ENCODE results near the gene CELA2B.

The CELA2B gene

DNA sequence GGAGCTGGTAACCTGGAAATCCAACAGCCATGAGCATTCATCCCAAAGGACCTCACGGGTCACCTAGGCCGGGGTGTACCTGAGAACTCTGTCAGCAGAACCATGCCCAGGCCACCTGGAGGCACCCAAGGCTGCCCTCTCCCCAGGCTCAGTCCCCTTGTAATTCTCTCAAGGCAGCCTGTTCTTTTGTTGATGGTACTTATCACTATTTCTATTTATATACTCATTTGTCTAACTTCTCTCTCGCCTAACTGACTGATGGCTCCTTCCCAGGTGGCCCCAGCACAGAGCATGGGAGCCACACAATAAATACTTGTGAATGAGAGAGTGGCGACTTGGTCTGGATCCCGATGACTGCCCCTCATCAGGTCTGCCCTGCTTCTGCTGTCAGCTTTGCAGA lies 31.4 kb downstream of the CELA2B start:
- H3K4me1 ChIP-seq (ENCODE audit: low read length) = no peaks in the 10 kb centered on the region
- H3K79me2 ChIP-seq (ENCODE audit: low read length) = no peaks in the 10 kb centered on the region
- no peak overlapping the region for H3K27ac ChIP-seq (ENCODE audit: low read length)
- H3K27me3 ChIP-seq (ENCODE audit: low read depth, low read length) = no peaks in the 10 kb centered on the region
- H3K4me2 ChIP-seq (ENCODE audit: low read length) = no peak overlapping the region
- TF ChIP-seq, protein P1, sequence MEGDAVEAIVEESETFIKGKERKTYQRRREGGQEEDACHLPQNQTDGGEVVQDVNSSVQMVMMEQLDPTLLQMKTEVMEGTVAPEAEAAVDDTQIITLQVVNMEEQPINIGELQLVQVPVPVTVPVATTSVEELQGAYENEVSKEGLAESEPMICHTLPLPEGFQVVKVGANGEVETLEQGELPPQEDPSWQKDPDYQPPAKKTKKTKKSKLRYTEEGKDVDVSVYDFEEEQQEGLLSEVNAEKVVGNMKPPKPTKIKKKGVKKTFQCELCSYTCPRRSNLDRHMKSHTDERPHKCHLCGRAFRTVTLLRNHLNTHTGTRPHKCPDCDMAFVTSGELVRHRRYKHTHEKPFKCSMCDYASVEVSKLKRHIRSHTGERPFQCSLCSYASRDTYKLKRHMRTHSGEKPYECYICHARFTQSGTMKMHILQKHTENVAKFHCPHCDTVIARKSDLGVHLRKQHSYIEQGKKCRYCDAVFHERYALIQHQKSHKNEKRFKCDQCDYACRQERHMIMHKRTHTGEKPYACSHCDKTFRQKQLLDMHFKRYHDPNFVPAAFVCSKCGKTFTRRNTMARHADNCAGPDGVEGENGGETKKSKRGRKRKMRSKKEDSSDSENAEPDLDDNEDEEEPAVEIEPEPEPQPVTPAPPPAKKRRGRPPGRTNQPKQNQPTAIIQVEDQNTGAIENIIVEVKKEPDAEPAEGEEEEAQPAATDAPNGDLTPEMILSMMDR (IDR thresholded peaks at IDR 0.05; ENCODE audit: low read depth, low read length) = no peak
- TF ChIP-seq EZH2phosphoT487 (IDR thresholded peaks at IDR 0.05; ENCODE audit: low read depth) = no peak
- H4K20me1 ChIP-seq (ENCODE audit: insufficient read depth, low read length) = no peaks in the 10 kb centered on the region
- H2AFZ ChIP-seq (ENCODE audit: low read depth, low read length) = no peak overlapping the region
- no peaks in the 10 kb centered on the region for H3K36me3 ChIP-seq (replicated peaks; ENCODE audit: low read depth, low read length)
- H3K9ac ChIP-seq (ENCODE audit: low read length) = no peak overlapping the region
- no peak overlapping the region for H3K4me3 ChIP-seq (ENCODE audit: low read length)
- no peaks in the 10 kb centered on the region for H3K9me3 ChIP-seq (ENCODE audit: insufficient read depth, low read length)

DNA sequence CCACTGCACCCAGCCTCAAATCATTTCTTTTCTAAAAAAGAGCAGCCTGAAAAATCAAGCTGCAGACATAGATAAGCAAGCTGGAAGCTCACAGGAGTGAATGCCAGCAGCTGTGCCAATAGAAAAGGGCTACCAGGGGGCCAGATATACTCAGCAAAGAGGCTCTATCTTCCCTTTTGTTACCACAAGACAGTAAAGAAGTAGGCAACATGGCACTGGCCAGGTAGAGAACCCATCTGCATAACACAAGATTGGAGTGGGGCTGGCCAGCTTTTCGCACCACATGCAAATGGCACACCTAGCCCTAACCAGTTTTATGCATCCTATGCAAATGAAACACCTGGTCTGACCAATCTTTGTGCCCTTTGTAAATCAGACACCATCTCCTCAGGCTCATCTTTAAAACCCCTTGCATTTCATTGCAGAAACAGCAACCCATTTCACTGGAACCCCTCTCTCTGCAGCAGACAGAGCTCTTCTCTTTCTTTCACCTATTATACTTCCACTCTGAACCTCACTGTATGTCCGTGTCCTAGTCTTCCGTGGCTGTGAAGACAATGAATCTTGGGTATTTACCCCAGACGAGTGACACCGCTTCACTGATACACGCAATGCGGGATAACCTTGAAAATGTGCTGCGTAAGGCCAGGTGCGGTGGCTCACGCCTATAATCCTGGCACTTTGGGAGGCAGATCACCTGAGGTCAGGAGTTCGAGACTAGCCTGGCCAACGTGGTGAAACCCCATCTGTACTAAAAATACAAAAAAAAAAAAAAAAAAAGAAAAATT lies 33.0 kb downstream of the CELA2B start:
- Histone ChIP-seq H4K20me1 (ENCODE audit: insufficient read depth, low read length) (no peaks in the 10 kb centered on the region), H3K9me3 (ENCODE audit: insufficient read depth, low read length) (no peaks in the 10 kb centered on the region), H2AFZ (ENCODE audit: low read depth, low read length) (no peak overlapping the region), H3K4me3 (ENCODE audit: low read length) (no peak overlapping the region), H3K4me2 (ENCODE audit: low read length) (no peak overlapping the region), H3K79me2 (ENCODE audit: low read length) (no peaks in the 10 kb centered on the region), H3K4me1 (ENCODE audit: low read length) (no peaks in the 10 kb centered on the region), H3K27ac (ENCODE audit: low read length) (no peak overlapping the region), H3K36me3 (replicated peaks; ENCODE audit: low read depth, low read length) (no peaks in the 10 kb centered on the region), H3K27me3 (ENCODE audit: low read depth, low read length) (no peaks in the 10 kb centered on the region), H3K9ac (ENCODE audit: low read length) (no peak overlapping the region)
- TF ChIP-seq, protein P1 (IDR thresholded peaks at IDR 0.05; ENCODE audit: low read depth, low read length) = no peak
- TF ChIP-seq EZH2phosphoT487 (IDR thresholded peaks at IDR 0.05; ENCODE audit: low read depth) = no peak

DNA sequence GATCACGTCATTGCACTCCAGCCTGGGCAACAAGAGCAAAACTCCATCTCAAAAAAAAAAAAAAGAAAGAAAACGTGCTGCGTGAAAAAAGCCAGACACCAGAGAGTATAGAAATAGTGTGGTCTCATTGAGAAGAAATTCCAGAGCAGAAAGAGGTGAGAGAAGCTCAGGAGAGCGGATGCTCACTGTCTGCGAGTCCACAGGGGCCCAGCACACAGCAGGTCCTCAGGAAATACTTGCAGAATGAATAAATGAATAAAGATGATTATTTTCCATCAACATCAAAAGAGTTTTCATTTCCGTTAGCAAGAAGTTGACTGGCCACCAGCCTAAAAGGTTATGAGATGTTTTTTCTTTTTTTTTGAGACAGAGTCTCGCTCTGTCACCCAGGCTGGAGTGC lies 33.7 kb downstream of the CELA2B start:
- Histone ChIP-seq H3K27ac (ENCODE audit: low read length) (no peak overlapping the region), H3K36me3 (replicated peaks; ENCODE audit: low read depth, low read length) (no peaks in the 10 kb centered on the region)

DNA sequence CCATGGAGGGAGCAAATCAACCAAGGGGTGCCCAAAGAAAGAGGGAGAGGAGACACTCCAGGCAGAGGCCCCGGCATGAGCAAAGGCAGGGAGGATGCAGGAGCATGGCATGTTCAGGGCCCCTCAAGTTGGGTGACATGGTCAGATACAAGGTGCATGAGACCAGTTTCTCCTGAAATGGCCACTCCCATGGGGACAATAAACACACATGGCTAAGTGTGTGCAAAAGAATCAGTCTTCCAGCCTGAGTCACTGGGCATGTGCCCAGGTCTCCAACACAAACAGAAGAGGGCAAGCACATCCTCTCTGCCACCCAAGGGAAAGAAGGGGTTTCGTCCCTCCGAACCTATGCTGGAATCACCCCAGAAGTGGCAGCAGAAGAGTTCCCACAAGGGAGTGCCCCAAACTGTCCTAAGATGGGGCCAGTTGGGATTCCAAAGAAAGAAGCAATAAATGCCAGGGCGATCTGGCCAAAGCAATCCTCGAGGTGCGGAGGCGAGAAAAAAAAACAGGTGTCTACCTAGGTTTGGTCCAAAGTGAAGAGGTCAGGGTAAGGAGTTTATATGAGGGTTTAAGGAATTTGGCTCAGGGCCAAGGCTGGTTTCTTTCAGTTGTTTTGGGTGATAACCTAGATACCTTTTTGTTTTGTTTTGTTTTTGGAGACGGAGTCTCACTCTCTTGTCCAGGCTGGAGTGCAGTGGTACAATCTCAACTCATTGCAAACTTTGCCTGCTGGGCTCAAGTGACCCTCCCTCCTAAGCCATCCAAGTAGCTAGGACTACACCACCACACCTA lies 34.9 kb downstream of the CELA2B start:
- H3K9me3 ChIP-seq (ENCODE audit: insufficient read depth, low read length) = no peaks in the 10 kb centered on the region
- no peak overlapping the region for H2AFZ ChIP-seq (ENCODE audit: low read depth, low read length)
- peaks cover 9% of the 10 kb centered on the region for H3K4me1 ChIP-seq (ENCODE audit: low read length)
- no peak overlapping the region for H3K4me3 ChIP-seq (ENCODE audit: low read length)
- no peak overlapping the region for H3K27ac ChIP-seq (ENCODE audit: low read length)
- H3K27me3 ChIP-seq (ENCODE audit: low read depth, low read length) = no peaks in the 10 kb centered on the region
- H3K36me3 ChIP-seq (replicated peaks; ENCODE audit: low read depth, low read length) = no peaks in the 10 kb centered on the region
- no peaks in the 10 kb centered on the region for H4K20me1 ChIP-seq (ENCODE audit: insufficient read depth, low read length)
- H3K4me2 ChIP-seq (ENCODE audit: low read length) = no peak overlapping the region
- TF ChIP-seq EZH2phosphoT487 (IDR thresholded peaks at IDR 0.05; ENCODE audit: low read depth) = no peak
- TF ChIP-seq, protein P1 (IDR thresholded peaks at IDR 0.05; ENCODE audit: low read depth, low read length) = no peak
- no peak overlapping the region for H3K9ac ChIP-seq (ENCODE audit: low read length)
- H3K79me2 ChIP-seq (ENCODE audit: low read length) = no peaks in the 10 kb centered on the region

More for the DNA sequence above, 33.7 kb downstream of the CELA2B start:
- TF ChIP-seq EZH2phosphoT487 (IDR thresholded peaks at IDR 0.05; ENCODE audit: low read depth) = no peak
- TF ChIP-seq, protein P1 (IDR thresholded peaks at IDR 0.05; ENCODE audit: low read depth, low read length) = no peak
- Histone ChIP-seq H3K9ac (ENCODE audit: low read length) (no peak overlapping the region), H2AFZ (ENCODE audit: low read depth, low read length) (no peak overlapping the region), H4K20me1 (ENCODE audit: insufficient read depth, low read length) (no peaks in the 10 kb centered on the region), H3K4me3 (ENCODE audit: low read length) (no peak overlapping the region), H3K4me2 (ENCODE audit: low read length) (no peak overlapping the region), H3K27me3 (ENCODE audit: low read depth, low read length) (no peaks in the 10 kb centered on the region), H3K9me3 (ENCODE audit: insufficient read depth, low read length) (no peaks in the 10 kb centered on the region), H3K79me2 (ENCODE audit: low read length) (no peaks in the 10 kb centered on the region), H3K4me1 (ENCODE audit: low read length) (no peaks in the 10 kb centered on the region)
